HG03139 (cell line): ENCODE measurements around the gene PBX2.

Experiments used
- ATAC-seq: cut with Tn5 transposase; IDR thresholded peaks from one replicate; pipeline ENCODE4 v1.9.1; 2021; ENCODE audit not compliant: unreplicated experiment

Gene PBX2

DNA sequence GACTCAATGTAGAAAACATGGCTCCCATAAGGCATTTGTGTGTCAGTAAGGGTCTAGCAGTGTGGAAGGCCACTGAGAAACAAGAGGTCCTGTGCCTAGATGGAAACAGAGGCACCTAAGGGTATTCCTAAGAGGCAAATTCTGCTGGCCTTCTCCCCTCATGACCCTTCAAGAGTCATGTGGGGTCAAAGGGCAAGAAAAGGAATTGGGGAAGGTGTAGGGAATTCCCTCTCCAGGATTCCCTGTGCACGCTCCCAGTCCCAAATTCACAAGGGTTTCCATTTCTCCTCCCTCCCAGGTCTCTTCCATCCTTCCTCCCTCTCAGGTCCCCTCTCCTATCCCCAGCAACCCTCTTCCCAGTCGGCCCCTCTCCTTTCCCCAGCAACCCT lies 14.7 kb downstream of the PBX2 start:
- ATAC-seq, result no peak

DNA sequence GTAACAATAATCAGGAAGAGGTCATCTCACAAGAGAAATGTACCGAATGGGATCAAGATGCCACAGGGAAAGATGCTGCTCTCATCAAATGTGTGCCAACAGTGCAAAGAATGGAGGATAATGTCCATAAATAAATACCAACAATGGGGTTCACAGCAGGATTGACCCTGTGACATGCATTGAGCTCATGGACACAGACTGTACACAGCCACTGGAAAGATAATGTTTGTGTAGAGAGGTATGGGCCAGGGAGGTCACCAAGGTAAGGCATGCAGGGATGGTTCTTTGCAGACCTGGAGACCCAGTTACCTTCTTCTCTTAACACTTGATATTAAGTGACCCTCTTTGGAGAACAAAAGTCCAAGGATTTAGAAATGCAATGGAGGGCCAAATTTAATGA lies 15.6 kb downstream of the PBX2 start:
- ATAC-seq, result no peak

DNA sequence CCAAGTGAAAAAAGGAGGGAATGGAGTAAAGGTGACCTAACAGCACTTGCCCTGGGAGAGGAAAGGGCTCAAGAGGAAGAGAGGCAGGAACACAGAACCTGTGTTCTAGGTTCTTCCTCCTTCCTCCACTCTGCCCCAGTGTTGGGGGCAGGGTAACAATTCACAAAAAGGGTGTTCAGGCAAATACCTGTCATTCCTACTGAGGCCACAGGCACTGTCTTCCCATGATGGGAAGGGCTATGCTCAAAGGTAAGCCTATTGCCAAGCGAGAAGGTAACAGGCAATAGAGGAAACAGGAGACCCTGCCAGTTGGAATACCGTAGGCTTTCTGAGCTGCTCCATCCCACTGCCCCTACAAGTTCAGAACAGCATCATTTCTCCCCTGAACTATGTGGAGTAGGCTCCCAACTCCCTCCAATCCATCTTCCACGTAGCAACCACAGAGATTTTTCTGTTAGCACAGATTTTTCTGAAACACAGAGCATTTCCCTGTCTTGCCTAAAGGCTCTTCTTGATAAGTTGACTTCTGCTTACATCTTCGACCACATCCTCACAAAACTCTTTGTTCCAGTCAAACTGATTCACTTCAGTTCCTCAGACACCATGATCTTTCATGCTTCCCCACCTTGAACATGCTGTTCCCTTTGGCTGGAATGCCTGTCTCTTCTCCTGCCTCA lies 16.8 kb downstream of the PBX2 start:
- ATAC-seq, result no peak

DNA sequence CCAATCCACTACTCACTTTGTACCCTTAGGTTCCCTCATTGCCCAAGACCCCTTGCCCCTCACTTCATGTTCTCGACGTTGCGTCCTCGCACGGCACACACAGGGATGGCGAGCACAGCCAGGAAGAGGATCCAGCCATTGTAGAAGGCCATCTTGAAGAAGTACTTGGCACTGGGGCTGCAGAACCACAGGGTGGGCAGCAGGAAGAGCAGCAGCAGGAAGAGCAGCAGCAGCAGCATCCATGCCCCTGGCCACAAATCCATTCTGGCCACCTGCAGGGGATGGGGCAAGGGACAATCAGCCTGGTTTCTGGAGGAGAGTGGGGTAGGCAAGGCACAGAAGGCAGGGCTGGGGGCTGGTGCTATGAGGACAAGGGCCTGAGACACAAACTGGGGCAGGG lies 18.8 kb downstream of the PBX2 start:
- ATAC-seq, result no peak

DNA sequence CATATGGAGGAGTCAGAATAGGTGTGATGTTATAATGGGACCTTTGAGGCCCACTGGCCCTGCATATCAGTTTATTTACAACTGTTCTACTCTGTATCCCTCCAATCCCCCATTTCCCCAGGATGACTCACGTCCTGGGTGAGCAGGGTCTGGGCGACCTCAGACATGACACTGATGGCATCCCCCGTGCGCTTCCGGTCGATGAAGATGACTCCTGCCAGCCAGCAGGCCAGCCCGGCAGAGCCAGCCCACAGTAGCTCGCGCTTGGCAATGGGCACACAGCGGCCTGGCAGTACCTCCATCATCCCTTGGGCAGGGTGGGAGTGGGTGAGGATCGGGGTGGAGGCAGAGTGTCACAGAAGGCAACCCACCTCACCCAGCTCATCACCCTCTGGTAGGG lies 19.7 kb downstream of the PBX2 start:
- ATAC-seq, result no peak

DNA sequence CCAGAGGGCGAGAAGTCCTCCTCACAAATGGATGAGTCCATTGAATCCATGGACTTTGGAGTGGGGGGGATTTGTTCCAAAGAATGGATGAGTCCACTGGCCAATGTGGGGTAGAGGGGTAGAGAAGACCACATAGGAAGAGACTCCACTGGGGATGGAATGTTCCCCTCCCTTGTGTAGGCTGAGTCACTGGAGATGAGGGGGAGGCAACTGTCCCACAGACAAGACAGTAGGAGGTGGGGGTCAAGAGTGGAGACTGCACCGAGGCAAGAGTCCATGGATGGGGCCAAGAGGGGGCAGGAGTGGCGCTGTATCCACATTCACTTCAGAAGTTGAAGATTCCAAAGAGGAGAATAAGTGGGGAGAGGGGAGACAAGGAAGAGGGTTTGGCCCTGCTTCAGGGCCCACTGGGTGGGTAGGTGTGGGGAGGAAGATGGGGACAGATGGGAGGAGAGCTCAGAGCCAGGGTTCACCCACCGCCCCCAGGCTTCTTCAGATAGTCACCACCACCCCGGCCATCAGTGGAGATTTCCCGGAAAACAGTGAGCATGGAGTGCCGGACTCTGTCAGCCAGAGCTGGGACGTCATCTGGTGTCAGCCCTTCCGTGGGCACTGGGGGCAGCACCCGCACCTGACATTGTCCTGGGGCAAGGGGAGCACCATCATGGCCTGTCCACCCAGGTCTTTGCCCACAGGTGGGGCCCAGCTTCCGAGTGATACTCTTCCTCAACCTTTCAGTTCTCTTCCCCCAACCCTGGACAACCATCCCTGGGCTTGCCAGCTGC lies 21.0 kb downstream of the PBX2 start:
- no peak for ATAC-seq

DNA sequence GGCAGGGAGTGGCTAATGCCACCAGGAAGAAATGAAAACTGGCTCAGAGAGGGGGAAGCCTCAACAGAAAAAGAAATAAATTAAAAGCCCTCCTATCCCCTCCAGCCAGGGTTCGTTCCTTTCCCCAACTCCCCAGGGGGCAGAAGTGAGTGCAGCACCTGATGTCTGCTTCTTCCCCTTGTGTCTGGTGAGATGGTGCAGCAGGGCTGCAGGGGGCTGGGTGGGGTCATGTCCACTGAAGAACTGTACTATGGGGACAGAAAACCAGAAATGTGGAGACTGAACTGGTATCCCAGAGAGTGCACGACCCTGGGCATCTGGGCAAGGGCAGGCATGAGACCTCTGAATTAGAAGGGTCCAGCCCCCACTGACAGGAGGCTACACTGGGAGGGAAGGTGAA lies 21.7 kb downstream of the PBX2 start:
- ATAC-seq, result no peak

DNA sequence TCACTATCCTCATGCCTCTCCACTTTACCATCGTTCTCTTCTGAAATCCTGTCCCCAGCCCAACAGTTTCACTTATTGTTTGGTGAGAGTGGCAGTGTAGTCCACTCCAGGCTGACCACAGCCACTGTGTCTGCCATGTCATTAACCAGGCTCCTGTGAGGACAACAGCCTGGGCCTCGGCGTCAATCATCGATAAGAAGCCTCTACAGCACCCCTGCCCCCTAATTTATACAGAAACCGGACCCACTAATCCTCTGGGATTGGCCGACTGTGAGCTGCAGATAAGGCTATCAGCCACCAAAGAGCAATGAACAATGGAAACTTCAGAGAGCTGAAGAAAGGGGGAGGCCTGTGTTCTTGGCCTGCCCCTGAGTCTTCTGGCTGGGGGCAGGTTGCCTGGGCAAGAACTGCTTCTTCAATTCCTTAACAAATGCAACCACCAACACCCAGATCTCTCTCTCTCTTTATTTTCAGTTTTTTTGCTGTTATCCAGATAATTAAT lies 22.2 kb downstream of the PBX2 start:
- no peak for ATAC-seq

DNA sequence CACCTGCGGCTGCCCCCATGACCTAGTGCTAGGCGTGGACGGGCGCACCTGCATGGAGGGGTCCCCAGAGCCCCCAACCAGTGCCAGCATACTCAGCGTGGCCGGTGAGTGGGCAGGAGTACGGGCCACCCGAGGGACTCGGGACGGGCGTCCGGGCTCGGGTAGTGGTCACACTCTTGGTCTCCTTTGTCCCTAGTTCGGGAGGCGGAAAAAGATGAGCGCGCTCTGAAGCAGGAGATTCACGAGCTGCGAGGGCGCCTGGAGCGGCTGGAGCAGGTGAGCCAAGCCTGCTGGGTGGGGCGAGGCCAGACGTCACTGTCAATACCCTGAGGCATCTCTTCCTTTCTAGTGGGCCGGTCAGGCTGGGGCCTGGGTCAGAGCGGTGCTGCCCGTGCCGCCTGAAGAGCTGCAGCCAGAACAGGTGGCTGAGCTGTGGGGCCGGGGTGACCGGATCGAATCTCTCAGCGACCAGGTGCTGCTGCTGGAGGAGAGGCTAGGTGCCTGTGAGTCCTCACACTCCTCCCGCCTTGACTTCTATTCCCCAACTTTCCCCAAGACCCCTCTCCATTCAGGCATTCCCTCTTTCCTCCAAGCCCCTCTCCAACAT lies 22.7 kb downstream of the PBX2 start:
- ATAC-seq, result no peak

DNA sequence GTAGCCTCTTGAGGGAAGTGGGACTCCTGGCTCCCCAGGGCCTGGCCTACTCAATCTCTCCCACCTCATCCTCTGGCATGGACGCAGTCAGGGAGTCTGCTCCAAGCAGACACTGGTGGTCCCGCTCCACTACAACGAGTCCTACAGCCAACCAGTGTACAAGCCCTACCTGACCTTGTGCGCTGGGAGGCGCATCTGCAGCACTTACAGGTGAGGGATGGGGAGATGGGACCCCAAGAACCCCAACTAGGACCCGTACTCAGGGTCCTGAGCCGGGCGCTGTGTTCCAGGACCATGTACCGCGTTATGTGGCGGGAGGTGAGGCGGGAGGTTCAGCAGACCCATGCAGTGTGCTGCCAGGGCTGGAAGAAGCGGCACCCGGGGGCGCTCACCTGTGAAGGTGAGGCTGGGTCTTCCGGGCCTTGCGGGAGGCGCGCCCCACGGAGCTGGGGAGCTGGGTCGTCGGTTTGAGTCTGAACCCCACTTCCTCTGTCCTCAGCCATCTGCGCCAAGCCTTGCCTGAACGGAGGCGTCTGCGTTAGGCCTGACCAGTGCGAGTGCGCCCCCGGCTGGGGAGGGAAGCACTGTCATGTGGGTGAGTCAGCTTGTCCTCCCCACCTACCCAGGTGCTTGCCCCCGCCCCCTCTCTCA lies 23.5 kb downstream of the PBX2 start:
- ATAC-seq, result no peak

DNA sequence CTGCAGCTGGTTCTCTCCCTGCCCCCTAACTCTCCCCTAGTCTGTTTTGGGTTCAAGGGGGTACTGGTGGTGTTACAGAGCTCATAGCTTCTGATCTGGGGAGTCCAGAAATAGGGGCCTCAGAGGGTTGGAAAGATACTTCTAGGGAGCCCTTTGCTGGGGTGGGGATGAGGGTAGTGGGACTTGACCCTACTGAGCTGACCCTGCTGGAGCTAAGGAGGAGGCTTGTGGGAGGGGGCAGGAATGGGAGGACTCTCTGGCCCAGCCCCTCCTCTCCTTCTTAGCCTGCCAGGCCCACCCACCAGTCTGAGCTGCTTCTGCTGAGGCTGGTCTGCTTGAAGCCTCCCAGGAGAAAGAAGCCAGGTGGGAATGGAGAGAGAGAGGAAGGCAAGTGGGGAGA lies 25.7 kb downstream of the PBX2 start, which contains the start of gene EGFL8:
EGFL8 (plus strand) TSS at position 301 of the 400 bp plus-strand sequence. CDS start 1,571 bp downstream, outside the sequence.
- ATAC-seq, result no peak

DNA sequence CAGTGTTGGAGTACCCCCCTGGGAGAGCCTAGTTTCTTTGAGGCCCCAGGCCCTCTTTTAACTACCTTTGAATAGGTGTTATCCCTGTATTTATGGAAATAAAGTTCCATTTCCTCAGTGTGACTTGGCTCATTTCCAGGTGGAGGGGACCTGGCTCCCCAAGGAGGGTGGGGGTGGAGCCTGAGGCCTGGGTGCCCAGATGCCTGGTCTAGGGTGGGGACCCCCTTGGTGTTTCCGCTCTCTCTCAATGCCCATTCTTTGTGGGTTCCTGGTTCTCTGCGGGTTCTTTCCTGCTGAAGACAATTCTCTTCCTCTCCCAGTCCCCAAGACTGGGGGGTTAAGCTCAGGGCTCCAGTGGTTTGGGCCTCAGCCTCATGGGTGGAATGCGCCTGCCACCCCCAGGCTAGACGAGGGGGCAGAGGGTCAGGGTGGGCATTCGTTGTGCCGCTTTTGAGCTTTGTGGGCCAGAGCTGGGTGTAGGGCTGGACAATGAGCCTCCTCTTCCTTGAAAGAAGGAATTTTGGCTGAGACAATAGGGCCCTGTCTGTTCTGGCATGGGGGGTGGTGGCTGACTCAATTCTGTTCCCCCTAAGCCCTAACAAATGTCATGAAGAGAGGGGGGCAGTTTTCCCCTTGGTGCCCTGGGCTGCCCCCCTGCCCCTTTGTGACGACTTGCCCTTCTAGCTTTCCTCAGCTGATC lies 26.3 kb downstream of the PBX2 start:
- ATAC-seq, result no peak

DNA sequence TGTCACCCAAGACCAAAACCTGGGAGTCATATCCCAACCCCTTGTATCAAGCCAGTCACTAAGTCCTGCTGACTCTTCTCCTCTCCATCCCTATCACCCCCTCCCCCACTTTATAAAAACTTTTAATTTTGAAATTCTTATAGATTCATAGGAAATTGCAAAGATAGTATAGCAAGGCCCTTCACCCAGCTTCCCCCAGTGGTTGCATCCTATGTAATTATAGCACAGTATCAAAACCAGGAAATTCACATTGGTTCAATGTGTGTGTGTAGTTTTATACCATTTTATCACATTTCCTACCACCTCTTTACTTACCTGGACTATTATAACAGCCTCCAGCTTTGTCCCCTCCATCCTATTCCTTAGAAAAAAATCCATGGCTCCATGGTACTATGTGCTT lies 31.9 kb downstream of the PBX2 start:
- ATAC-seq, result no peak

DNA sequence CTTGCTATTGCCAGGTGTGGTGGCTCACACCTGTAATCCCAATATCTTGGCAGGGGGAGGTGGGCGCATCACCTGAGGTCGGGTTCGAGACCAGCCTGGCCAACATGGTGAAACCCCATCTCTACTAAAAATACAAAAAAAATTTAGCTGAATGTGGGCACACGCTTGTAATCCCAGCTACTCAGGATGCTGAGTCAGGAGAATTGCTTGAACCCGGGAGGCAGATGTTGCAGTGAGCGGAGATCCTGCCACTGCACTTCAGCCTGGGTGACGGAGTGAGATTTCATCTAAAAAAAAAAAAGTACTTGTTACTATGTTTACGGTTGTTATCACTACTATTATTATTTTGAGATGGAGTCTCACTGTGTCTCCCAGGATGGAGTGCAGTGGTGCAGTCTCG lies 33.1 kb downstream of the PBX2 start:
- no peak for ATAC-seq

DNA sequence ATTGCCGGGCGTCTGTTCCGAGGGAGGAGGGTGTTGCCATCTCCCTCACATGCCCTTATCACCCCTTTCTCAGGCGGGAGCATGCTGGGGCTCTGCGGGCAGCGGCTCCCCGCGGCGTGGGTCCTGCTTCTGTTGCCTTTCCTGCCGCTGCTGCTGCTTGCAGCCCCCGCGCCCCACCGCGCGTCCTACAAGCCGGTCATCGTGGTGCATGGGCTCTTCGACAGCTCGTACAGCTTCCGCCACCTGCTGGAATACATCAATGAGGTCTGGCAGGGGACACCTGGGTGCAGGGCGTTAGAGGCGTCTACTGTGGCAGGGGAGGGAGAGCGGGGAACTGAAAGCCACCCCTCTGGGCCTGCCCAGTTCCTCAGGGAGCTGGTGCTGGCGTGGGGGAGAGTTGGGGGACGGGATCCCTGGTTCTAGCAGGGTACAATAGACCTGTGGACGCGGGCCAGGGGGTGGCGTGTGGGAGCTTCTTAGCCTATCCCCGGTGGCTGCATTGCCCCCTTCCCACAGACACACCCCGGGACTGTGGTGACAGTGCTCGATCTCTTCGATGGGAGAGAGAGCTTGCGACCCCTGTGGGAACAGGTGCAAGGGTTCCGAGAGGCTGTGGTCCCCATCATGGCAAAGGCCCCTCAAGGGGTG lies 35.4 kb downstream of the PBX2 start:
- peak; percentile 74 for ATAC-seq

DNA sequence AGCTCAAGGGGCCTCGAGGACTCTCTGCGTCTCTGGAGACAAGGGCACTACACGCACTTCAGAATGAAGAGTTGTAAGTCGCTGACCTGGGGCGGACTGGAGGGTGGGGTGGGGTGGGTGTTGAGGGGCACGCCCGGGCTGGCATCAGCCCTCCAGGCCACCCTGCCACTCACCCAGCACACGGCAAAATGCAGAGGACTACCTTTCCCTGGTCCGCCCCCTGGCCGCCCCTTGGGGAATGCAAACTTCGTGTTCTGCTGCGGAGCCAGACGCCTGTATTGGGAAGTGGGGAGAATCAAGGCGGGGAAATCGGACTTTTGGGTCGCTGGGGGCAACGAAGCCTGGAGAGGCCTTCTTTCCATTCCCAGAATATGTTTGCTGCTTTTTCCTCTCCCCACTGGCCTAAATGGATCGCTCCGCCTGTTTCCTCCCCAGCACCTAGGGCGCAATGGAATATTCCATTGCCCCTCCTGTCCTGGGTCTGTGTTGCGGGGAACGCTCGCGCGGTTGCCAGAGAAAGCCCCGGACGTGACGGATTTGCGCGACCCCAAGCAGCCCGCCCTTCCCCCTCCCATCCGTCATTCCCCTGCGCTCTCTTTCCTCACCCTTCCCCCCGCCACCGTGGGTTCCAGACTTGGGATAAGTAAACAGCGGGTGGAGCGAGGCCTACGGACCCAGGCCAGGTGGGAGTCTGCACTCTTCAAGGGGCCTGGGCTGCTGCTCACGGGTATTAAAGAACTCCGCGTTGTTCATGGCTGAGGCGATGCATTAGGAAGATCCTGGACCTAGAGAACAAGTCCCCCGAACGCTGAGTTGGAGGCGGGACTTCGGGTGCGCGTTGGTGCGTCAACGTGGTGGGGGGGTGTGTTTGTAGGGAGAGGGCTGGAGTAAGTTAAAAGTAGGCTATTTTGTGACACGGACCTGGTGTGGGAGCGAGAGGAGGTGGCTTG lies 36.2 kb downstream of the PBX2 start, which contains the start of gene PPT2:
PPT2 (plus strand) TSS at position 578 of the 950 bp plus-strand sequence. CDS start 454 bp downstream, outside the sequence.
- ATAC-seq, result no peak

DNA sequence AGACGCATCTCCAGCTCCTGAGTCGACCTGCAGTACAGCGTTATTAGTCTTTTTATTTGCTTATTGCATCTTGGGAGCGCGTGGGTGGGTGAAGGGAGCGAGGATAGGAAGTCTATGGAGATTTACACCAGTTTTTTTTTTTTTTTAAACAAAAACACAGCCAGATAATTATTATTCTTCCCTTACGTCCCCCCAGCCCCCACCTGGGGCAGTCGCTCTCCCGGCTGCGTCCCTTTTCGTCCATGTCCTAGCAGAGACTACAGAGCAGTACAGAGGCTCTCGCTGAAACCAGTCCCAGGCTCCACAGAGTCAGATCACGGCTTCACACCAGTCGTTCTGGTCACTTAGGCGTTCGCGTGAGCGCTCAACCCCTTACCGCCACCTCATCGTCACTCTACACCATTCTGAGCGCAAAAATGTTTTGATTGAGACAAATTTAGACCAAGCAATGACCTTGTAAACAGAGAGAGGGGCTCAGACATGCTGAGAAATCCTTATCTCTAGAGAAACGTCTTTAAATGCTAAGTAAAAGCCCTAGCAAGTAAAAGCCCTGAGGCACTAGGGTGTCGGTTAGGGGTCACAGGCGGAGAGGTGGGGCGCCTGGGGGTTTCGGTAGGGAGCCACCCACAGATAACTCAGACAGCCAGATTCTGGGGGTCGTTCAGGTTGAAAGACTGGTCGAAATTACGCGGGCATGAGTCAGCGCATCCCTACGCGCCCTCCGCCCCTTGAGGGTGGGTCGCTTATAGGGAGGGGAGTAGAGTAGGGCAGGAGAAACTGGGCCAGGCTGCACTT lies 37.0 kb downstream of the PBX2 start:
- ATAC-seq, result no peak
